Stimulated activated CD4-positive, alpha-beta T cell treated with anti-CD3 and anti-CD28 coated beads, TNF-alpha, amount 100 ng/mL, for 48 hours (primary cell): ENCODE results near the gene NPAS3.
"Not testable (repeated sequence)": the region's sequence is repeated elsewhere in the genome, so short reads cannot be mapped to it uniquely, and the experiment has no call there.

Experiments used
- DNase-seq, 3 donors: peaks; one replicate each; pipeline ENCODE4 v3.0.0-alpha.2; 2020; ENCODE audit warnings: low read depth in 3 of 3

Gene NPAS3

GRCh38 chr14:33073023-33073422 is 134.3 kb downstream of the NPAS3 start:
- no peak for DNase-seq

- no peak for DNase-seq
These were observed 142.6 kb downstream of the NPAS3 start for GRCh38 chr14:33081259-33081658.

GRCh38 chr14:33085799-33086198 is 147.1 kb downstream of the NPAS3 start:
- DNase-seq = no peak

DNA sequence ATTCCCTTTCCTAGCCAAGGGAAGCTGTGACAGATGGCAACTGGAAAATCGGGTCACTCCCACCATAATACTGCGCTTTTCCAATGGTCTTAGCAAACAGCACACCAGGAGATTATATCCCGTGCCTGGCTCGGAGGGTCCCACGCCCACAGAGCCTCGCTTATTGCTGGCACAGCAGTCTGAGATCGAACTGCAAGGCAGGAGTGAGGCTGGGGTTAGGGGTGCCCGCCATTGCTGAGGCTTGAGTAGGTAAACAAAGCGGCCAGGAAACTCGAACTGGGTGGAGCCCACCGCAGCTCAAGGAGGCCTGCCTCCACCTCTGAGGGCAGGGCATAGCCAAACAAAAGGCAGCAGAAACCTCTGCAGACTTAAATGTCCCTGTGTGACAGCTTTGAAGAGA is 149.6 kb downstream of the NPAS3 start:
- DNase-seq = not testable (repeated sequence)

DNA sequence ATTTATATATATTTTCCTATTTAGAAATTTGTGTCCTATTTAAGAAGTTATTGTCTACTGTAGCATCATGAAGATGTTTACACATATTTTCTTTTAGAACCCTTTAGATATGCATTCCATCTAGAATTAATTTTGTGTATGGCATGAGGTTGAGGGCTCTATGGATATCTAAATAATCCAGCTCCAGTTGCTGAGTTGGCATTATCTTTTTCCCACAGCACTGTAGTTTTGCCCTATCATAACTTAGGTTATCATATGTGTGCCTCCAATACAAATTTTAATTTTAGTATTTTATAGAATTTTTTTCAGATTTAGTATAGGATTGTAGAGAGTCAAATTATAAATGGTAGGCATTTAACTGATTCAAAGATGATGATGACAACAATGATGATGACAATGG is 159.3 kb downstream of the NPAS3 start:
- no peak for DNase-seq

DNA sequence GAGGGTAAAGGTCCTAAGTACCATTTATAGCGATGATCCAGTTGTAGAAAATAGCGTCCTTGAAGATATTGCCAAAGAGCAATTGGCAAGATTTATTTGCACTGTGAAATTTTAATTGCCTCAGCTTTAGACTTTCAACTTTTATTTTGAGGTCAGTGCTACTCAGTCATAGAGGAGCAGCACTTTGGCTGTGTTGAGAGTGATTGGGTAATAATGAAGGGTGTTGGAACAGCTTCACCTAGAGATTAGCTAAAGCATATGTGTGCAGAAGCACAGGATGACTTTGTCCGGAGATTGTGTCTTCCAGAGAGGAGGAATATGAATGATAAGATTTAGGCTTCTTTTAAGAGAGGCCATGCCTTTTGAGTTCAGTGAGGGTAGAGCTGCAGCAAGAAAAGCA is 164.8 kb downstream of the NPAS3 start:
- DNase-seq = no peak

- no peak for DNase-seq
These were observed 165.3 kb downstream of the NPAS3 start for GRCh38 chr14:33103966-33104365.

DNA sequence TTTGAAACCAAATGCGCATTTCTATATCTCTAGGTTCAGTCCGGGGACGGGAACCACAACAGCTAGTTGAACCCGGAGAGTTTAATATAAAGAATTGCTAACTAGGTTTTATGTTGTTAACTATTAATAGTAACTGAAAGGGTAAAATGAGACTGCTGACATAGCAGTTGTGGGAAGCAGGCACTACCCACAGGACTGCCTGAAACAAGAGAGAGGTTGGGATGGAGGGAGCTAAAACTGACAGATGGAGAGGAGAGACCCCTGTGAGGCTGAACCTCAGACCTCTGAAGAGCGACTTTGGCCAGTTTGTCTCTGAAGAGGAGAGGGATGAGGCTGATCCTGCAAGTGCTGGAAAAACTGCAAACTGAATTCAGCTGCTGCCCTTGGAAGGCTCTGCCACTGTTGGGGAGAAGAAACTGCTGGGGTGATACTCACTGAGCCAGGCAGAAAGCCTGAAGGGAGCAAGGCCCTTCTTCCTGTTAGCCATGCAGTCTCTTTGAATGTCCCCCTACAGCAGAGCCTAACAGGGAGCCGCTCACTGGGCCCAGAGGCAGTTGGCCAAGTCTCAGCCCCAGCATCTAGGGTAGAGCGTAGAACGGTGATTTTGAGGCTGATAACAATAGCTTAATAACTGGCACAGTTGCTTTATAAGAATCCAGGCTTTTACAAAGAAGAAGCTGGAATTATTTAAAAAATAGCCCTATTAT is 172.2 kb downstream of the NPAS3 start:
- no peak for DNase-seq

GRCh38 chr14:33114331-33114730 is 175.7 kb downstream of the NPAS3 start:
- DNase-seq = no peak

- DNase-seq = no peak
These were observed 180.0 kb downstream of the NPAS3 start for GRCh38 chr14:33118668-33119067.

DNA sequence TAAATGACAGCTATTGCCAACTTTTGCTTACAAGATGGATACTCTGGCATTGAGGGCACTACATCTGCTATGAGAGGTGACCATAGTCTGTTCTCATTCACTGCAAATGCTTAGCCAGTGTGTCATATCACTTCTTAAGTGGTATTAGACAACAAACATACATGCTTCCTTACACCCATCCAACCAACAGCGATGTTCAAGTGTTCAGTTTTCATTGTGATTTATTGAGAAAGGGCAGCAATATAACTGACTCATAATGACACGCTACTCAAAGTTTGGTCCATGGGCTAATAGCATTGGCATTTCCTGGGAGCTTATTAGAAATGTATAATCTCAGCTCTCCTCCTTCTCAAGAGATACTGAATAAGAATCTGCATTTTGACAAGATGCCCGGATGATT is 181.7 kb downstream of the NPAS3 start:
- DNase-seq = no peak

DNA sequence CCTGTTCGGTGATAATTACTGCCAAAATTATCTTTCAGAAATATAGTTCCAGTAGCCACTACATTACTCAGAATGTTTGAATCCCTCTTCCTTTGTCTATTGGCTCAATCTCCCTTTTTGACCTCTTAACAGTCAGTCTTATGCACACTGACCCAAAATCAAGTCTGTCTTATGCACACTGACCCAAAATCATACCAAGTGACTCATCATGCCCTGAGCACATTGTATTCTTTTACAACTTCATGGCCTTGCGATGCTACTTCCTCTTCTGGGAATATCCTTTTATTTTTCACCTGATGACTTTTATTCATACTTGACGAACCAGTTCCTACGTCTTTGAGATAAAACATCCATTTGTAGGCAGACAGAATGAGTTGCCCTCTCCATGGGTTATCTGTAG is 182.3 kb downstream of the NPAS3 start:
- no peak for DNase-seq

- no peak for DNase-seq
These were observed 184.6 kb downstream of the NPAS3 start for GRCh38 chr14:33123281-33123680.

DNA sequence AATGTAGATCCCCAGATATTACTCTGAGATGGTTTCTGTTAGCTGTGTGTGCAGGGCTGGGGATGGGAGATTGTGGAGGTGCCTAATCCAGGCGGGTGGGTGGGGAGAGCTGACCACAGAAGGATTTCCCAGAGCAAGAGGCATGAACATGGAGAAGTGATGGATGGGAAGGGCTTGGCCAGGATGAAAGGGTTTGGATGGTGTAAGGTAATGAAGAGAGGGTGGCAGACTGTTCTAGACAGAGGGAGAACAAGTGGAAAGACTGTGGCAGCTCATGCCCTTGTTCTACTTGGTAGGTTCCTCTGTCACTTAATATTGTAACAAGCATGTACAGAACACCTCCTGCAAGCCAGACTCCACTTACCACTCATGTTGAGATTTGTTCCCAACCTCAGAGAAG is 187.8 kb downstream of the NPAS3 start:
- no peak for DNase-seq

DNA sequence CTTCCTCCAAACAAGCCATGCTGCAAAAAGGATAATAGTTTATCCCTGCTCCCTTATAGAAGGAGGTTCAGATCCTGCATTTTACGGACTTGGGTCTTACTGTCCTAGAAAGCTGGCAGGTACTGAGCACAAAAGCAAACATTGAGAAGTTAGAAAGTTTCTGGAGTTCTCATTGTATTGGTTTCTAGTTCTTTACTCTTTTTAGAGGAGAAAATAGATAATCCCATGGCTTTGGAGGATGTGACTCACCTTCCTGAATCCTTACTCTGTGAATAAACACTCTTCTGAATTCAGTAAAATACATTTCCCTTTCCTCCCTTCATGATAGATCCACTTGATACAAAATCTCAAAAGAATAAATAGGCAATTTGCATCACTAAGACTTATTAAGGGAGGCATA is 188.9 kb downstream of the NPAS3 start:
- no peak for DNase-seq

DNA sequence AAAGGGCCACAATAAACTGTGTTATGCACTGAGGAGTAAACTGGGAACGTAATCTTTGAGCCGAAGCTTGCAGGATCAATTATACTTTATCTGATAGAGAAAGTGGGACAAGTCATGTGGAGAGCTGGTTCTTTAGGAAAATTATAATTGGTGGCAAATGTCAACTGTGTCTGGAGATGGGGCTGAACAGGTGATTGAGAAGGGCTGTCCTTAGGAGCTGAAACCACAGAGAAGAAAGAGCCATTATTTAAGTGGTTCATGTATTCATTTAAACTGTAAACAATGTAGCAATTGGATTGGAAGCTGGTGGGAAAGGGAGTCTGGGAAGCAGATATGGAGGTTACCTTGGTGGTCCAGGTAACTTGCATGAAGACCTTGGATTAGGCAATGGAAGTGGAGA is 193.1 kb downstream of the NPAS3 start:
- no peak for DNase-seq

DNA sequence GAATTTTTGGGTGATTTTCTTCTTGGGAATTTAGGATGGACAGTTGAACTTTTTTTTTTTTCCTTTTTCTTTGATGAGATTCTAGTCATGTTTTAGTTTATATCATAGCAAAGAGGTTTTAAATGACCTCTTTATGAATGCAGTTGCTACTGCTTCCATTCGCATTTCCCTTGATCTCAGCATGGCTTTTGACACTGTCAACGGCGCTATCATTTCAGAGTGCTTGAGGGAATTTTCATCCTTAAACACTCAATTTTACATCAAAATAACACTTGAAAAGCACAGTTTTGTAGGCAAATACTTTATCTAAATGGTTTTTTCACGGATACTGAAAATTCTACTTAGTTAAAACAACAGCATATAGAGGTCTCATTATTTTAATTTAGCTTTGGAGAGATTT is 195.5 kb downstream of the NPAS3 start:
- no peak for DNase-seq

DNA sequence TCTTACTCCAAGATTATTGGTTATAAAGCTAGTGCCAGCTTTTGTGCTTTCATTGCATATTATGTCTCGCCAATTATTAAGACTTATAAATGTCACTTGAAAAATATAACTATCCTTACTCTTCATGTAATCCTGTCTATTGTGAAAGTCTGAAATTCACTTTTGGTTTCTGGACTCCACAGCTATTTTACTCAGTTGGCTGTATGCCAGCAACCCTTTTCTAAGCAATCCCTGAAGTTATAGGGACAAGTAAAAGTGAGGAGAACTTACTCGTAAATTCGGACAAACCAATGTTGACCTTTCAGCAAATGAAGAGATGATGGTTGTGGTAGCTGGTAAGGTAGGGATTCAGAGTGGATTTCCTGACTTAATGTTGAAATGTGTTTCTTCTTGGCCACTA is 196.3 kb downstream of the NPAS3 start:
- no peak for DNase-seq

GRCh38 chr14:33150666-33151428 is 212.2 kb downstream of the NPAS3 start:
- DNase-seq = no peak

DNA sequence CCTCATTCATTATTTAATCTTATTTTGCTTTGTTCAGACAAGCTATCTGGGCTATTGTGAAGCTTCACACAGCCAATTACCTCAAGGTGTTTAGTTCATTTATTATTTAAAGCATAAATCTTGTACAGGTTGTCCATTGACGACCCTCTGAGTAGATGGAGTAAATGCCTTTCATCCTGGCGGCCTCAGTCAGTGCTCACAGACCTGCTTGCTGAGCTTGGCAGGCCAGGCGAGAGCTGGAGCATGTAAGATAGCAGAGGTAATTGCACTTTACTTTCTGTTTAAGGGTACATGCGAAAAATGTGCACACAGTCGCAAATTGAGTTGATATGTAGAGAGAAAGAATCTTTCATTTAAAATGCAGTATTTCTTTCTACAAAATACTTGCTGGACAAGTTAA is 224.4 kb downstream of the NPAS3 start:
- DNase-seq = no peak

DNA sequence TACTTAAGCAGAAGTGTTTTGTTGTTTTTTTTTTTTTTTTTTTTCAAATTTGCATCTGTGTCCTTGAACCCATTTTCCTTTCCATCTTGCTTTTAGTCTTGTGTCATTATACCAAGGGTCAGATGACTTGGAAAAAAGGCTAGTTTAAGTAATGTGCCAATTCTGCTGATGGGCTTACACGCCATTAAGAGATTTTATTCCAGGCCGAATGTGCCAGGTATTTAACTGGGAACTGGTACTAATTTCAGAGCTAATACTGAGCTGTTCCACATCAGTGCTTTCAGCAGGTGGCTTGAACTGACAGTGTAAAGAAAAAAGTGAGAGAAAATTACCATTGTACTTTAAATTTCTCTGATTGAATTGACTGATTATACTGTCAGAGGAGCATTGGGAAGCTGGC is 224.9 kb downstream of the NPAS3 start:
- DNase-seq = no peak

DNA sequence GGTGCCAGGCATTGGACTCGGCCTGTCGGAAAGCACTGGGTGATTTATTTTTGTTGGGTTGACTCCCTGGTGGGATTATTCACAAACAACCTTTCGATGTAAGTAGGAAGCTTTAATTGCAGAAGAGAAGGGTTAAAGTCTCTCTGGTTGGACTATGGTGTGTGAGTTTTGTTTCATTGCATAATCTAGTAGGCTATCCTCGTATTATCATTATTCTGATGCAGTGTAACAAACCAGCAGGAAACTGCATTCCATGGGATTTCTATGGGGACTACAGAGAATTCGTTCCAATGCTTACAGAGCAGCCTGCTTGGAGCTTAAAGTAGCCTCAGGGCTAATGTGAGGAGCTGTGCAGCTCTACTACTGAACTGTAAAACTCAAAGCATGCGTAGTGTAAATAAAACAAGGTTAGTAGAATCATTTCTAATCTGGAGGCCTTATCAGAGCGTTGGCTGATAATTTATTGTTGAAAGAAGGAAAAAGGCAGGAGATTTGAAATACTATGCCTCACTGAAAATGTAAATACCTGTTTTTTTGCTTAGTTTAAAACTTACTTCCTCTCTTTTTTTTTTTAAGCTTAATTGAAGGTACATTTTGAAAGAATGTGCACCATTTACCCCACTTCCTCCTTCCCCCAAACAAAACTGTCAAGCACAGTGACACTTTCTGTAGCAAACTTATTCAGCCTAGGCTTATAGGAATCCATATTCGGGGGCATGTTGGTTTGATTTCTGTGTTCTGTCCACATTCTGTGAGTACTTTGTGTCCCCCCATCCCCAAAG is 226.7 kb downstream of the NPAS3 start:
- no peak for DNase-seq

DNA sequence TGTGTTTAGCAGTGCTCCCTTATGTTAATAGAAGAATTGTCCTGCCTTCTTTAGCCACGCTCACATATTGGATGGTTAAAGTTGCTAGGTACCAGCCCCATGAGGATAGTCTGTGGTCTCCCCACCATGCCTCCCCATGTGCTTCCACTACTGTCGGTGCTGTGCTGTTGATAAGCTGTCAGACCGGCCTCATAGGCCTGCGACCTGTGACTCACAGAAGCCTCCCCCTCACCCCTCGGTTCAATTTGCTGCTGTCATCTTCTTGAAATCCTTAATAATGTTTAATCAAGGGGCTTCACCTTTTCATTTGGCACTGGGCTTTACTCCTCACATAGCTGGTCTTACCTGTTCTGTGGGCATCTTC is 227.2 kb downstream of the NPAS3 start:
- DNase-seq = no peak
